H1 (cell line): Measurements from ENCODE around the gene PLIN4. TPM values are rescaled to one million over a fixed set of nuclear protein-coding genes. Genes with fewer than 3 reads are reported as not detected.

ENCODE experiments used
- ATF3 ChIP-seq: IDR thresholded peaks from 2 replicates; pipeline ENCODE4 v1.6.1; 2011; ENCODE audit warnings: low read depth, mild to moderate bottlenecking, low read length; ENCODE audit not compliant: insufficient read depth
- CTBP2 ChIP-seq: IDR thresholded peaks from 2 replicates; pipeline ENCODE4 v1.7.0; 2011; ENCODE audit warnings: borderline replicate concordance, mild to moderate bottlenecking, moderate library complexity, mixed read lengths, low read length; ENCODE audit not compliant: insufficient read depth, insufficient read length
- E2F6 ChIP-seq: IDR thresholded peaks from 2 replicates; pipeline ENCODE4 v1.6.1; 2012; ENCODE audit warnings: inconsistent platforms
- KDM4A ChIP-seq: IDR thresholded peaks from one replicate; pipeline ENCODE4 v1.7.1; 2012; ENCODE audit warnings: low read depth, mild to moderate bottlenecking, moderate library complexity, low read length, inconsistent platforms; ENCODE audit not compliant: severe bottlenecking
- KDM5A ChIP-seq: fragments of 200-600 bp; IDR thresholded peaks from 2 replicates; pipeline ENCODE4 v1.7.1; 2012; ENCODE audit warnings: mild to moderate bottlenecking, low read length, inconsistent platforms, mixed read lengths
- RAD21 ChIP-seq, 2 experiments: IDR thresholded peaks in 1 of 2; conservative IDR thresholded peaks in 1 of 2; 2 replicates each; pipeline ENCODE4 v1.6.1; 2011; ENCODE audit warnings: low read depth in 2 of 2, low read length in 2 of 2, improper control_type of control experiment in 1 of 2, inconsistent platforms in 1 of 2, mild to moderate bottlenecking in 1 of 2, moderate library complexity in 1 of 2
- RBBP5 ChIP-seq: IDR thresholded peaks from 2 replicates; pipeline ENCODE4 v1.7.1; 2012; ENCODE audit warnings: low read depth, mild to moderate bottlenecking, inconsistent platforms, low read length, moderate library complexity, borderline replicate concordance
- SP4 ChIP-seq: IDR thresholded peaks from 2 replicates; pipeline ENCODE4 v1.6.1; 2012; ENCODE audit warnings: low read length, inconsistent platforms
- SUZ12 ChIP-seq: fragments of 200-600 bp; sonication (generic); IDR thresholded peaks from 2 replicates; pipeline ENCODE4 v1.6.1; 2012; ENCODE audit warnings: mild to moderate bottlenecking, inconsistent platforms, low read length, moderate library complexity, mixed read lengths
- polyA plus RNA-seq, 7 experiments: library from polyadenylated mRNA; depleted of rRNA in 3 of 7; stranded (reverse) in 5 of 7; unstranded in 2 of 7; fragments of >200 nt in 5 of 7; fragments of 200-250 nt in 2 of 7; gene quantifications; 1 replicate in 5 of 7; 2 replicates in 1 of 7; 4 replicates in 1 of 7; pipeline versions ENCODE4 v1.2.1 to v1.2.3, GENCODE V29; 2011 to 2013; ENCODE audit warnings: missing spikeins in 2 of 7, mixed read lengths in 2 of 7
- total RNA-seq: library from RNA; stranded (reverse); fragmentation: NEBNext Ultra II Directional; extraction: Animal tissue kit (Norgen Biotek cat#: 25700); gene quantifications from 2 replicates; pipeline ENCODE4 v1.2.1, GENCODE V29; 2021

PLIN4 gene
- total and polyA plus RNA-seq, 2 of the 8 experiments (the other 6 are each of a cell fraction or from before 2014, with no cell fraction given) = 0.35 to 0.45 TPM

GRCh38 chr19:4517451-4518057, 732 bp downstream of the PLIN4 start (continued):
- TF ChIP-seq CTBP2 = no peak
- no peak for TF ChIP-seq SUZ12
- TF ChIP-seq RAD21 (IDR thresholded peaks at IDR 0.05 in 1 of 2, conservative IDR thresholded peaks at IDR 0.05 in 1 of 2; ENCODE audit: low read depth in 2 of 2, low read length in 2 of 2) = no peak
- TF ChIP-seq KDM5A = no peak
- TF ChIP-seq RBBP5 = no peak
- no peak for TF ChIP-seq KDM4A
- TF ChIP-seq ATF3 = no peak
- no peak for TF ChIP-seq SP4
- no peak for TF ChIP-seq E2F6
